GM12878 (cell line): ENCODE data around the gene YPEL3.

Experiments
- EZH2 ChIP-seq: IDR thresholded peaks from 2 replicates; pipeline ENCODE4 v1.6.1; 2012; ENCODE audit warnings: low read depth, mild to moderate bottlenecking, control low read depth, inconsistent platforms, low read length, borderline replicate concordance; ENCODE audit not compliant: control insufficient read depth
- MXI1 ChIP-seq: fragments of 150-350 bp; IDR thresholded peaks from 2 replicates; pipeline ENCODE4 v1.6.1; 2011; ENCODE audit warnings: low read depth, mild to moderate bottlenecking, inconsistent platforms, low read length, improper control_type of control experiment
- NFIC ChIP-seq: IDR thresholded peaks from 2 replicates; pipeline ENCODE4 v1.6.1; 2012; ENCODE audit warnings: low read depth, mild to moderate bottlenecking, inconsistent platforms, low read length, moderate library complexity
- NR2F1 ChIP-seq: fragments of 450-650 bp; conservative IDR thresholded peaks from 2 replicates; pipeline ENCODE4 v1.6.1; 2017; ENCODE audit warnings: mild to moderate bottlenecking
- TF ChIP-seq, protein P1 (sequence below), 3 experiments: IDR thresholded peaks in 2 of 3; conservative IDR thresholded peaks in 1 of 3; 2 replicates each; pipeline ENCODE4 v1.5.1; 2011; ENCODE audit warnings: low read depth in 3 of 3, low read length in 3 of 3, mild to moderate bottlenecking in 3 of 3, control low read depth in 2 of 3, moderate library complexity in 2 of 3, inconsistent platforms in 1 of 3, mixed read lengths in 1 of 3; ENCODE audit not compliant: control insufficient read depth in 2 of 3, insufficient read depth in 1 of 3; ENCODE audit errors: extremely low read depth in 1 of 3
- TF ChIP-seq, protein P2 (sequence below): fragments of 450-650 bp; IDR thresholded peaks from 2 replicates; pipeline ENCODE4 v1.6.1; 2017; ENCODE audit warnings: mild to moderate bottlenecking, moderate library complexity
- TF ChIP-seq, protein P3 (sequence below): IDR thresholded peaks from 2 replicates; pipeline ENCODE4 v1.6.1; 2011; ENCODE audit warnings: low read depth, low read length, improper control_type of control experiment, borderline replicate concordance
- TF ChIP-seq, protein P4 (sequence below): IDR thresholded peaks from 2 replicates; pipeline ENCODE4 v1.6.1; 2012; ENCODE audit warnings: mild to moderate bottlenecking, low read depth, low read length
- TF ChIP-seq, protein P5 (sequence below): IDR thresholded peaks from 2 replicates; pipeline ENCODE4 v1.6.1; 2012; ENCODE audit warnings: low read depth, low read length, improper control_type of control experiment

DNA sequence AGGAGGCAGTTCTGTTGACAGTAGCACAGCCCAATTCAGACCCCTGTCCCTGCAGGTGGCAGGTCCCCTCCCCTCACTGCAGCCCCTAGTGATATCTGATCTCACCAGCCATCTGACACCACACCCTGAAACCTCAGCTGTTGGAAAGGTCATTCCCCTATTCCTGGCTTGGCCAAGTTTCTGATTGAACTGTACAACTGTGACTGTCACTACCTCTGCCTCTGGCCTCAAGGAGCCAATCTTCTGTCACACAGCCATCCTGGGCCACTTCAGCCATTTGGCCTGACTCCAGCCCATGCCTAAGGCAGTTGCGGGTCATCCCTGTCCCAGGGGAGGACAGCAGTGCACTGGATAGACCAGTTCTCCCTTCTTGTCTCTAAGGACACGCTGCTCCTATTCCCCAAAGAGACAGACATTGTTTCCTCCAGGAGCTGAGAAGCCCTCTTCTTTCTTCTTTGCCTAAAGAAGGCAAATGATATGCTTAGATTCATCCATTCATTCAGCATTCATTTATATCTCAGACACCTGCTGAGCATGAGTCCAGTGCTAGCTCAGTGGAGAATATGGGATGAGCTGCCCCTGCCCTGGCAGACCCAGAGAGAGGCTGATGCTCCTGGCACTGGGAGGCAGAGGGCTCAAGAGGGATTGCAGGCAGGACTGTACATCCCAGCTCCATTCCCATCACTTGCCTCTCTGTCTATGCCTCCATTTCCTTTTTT is 35.0 kb downstream of the YPEL3 start:
- TF ChIP-seq, protein P1, sequence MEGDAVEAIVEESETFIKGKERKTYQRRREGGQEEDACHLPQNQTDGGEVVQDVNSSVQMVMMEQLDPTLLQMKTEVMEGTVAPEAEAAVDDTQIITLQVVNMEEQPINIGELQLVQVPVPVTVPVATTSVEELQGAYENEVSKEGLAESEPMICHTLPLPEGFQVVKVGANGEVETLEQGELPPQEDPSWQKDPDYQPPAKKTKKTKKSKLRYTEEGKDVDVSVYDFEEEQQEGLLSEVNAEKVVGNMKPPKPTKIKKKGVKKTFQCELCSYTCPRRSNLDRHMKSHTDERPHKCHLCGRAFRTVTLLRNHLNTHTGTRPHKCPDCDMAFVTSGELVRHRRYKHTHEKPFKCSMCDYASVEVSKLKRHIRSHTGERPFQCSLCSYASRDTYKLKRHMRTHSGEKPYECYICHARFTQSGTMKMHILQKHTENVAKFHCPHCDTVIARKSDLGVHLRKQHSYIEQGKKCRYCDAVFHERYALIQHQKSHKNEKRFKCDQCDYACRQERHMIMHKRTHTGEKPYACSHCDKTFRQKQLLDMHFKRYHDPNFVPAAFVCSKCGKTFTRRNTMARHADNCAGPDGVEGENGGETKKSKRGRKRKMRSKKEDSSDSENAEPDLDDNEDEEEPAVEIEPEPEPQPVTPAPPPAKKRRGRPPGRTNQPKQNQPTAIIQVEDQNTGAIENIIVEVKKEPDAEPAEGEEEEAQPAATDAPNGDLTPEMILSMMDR (IDR thresholded peaks at IDR 0.05 in 2 of 3, conservative IDR thresholded peaks at IDR 0.05 in 1 of 3; ENCODE audit: control insufficient read depth in 2 of 3, extremely low read depth in 1 of 3, insufficient read depth in 1 of 3, low read depth in 3 of 3, low read length in 3 of 3) = no peak
- TF ChIP-seq, protein P2, sequence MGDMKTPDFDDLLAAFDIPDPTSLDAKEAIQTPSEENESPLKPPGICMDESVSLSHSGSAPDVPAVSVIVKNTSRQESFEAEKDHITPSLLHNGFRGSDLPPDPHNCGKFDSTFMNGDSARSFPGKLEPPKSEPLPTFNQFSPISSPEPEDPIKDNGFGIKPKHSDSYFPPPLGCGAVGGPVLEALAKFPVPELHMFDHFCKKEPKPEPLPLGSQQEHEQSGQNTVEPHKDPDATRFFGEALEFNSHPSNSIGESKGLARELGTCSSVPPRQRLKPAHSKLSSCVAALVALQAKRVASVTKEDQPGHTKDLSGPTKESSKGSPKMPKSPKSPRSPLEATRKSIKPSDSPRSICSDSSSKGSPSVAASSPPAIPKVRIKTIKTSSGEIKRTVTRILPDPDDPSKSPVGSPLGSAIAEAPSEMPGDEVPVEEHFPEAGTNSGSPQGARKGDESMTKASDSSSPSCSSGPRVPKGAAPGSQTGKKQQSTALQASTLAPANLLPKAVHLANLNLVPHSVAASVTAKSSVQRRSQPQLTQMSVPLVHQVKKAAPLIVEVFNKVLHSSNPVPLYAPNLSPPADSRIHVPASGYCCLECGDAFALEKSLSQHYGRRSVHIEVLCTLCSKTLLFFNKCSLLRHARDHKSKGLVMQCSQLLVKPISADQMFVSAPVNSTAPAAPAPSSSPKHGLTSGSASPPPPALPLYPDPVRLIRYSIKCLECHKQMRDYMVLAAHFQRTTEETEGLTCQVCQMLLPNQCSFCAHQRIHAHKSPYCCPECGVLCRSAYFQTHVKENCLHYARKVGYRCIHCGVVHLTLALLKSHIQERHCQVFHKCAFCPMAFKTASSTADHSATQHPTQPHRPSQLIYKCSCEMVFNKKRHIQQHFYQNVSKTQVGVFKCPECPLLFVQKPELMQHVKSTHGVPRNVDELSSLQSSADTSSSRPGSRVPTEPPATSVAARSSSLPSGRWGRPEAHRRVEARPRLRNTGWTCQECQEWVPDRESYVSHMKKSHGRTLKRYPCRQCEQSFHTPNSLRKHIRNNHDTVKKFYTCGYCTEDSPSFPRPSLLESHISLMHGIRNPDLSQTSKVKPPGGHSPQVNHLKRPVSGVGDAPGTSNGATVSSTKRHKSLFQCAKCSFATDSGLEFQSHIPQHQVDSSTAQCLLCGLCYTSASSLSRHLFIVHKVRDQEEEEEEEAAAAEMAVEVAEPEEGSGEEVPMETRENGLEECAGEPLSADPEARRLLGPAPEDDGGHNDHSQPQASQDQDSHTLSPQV = no peak
- no peak for TF ChIP-seq NR2F1
- TF ChIP-seq, protein P3, sequence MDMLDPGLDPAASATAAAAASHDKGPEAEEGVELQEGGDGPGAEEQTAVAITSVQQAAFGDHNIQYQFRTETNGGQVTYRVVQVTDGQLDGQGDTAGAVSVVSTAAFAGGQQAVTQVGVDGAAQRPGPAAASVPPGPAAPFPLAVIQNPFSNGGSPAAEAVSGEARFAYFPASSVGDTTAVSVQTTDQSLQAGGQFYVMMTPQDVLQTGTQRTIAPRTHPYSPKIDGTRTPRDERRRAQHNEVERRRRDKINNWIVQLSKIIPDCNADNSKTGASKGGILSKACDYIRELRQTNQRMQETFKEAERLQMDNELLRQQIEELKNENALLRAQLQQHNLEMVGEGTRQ = no peak
- TF ChIP-seq NFIC = no peak
- TF ChIP-seq EZH2 = no peak
- TF ChIP-seq, protein P4, sequence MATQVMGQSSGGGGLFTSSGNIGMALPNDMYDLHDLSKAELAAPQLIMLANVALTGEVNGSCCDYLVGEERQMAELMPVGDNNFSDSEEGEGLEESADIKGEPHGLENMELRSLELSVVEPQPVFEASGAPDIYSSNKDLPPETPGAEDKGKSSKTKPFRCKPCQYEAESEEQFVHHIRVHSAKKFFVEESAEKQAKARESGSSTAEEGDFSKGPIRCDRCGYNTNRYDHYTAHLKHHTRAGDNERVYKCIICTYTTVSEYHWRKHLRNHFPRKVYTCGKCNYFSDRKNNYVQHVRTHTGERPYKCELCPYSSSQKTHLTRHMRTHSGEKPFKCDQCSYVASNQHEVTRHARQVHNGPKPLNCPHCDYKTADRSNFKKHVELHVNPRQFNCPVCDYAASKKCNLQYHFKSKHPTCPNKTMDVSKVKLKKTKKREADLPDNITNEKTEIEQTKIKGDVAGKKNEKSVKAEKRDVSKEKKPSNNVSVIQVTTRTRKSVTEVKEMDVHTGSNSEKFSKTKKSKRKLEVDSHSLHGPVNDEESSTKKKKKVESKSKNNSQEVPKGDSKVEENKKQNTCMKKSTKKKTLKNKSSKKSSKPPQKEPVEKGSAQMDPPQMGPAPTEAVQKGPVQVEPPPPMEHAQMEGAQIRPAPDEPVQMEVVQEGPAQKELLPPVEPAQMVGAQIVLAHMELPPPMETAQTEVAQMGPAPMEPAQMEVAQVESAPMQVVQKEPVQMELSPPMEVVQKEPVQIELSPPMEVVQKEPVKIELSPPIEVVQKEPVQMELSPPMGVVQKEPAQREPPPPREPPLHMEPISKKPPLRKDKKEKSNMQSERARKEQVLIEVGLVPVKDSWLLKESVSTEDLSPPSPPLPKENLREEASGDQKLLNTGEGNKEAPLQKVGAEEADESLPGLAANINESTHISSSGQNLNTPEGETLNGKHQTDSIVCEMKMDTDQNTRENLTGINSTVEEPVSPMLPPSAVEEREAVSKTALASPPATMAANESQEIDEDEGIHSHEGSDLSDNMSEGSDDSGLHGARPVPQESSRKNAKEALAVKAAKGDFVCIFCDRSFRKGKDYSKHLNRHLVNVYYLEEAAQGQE = no peak
- no peak for TF ChIP-seq MXI1
- TF ChIP-seq, protein P5, sequence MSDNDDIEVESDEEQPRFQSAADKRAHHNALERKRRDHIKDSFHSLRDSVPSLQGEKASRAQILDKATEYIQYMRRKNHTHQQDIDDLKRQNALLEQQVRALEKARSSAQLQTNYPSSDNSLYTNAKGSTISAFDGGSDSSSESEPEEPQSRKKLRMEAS = no peak
